Measurements from ENCODE around the gene ZNF747.
A peak's percentile ranks its signal among the peaks of the same experiment; 100 is the strongest.

The ZNF747 gene

GRCh38 chr16:30534368-30535105 is at the start of gene ZNF747:
Gene ZNF747 (minus strand): TSS chr16:30534858. CDS start chr16:30534679, 179 bp downstream.
- peak; percentile 90 for DNase-seq

- no peak for DNase-seq
Measured at GRCh38 chr16:30582611-30583340, 48.1 kb upstream of the ZNF747 start.

GRCh38 chr16:30581457-30581856 is 46.8 kb upstream of the ZNF747 start:
- no peak for DNase-seq

- DNase-seq, result no peak
Measured at GRCh38 chr16:30574678-30575077, 40.0 kb upstream of the ZNF747 start.

GRCh38 chr16:30571445-30572322 is 37.0 kb upstream of the ZNF747 start, which contains the start of gene ZNF688:
Gene ZNF688 (minus strand): TSS chr16:30571714. CDS start chr16:30571629, 85 bp downstream.
- peak; percentile 94 for DNase-seq

- no peak for DNase-seq
Measured at GRCh38 chr16:30570636-30571444, 36.2 kb upstream of the ZNF747 start.

- no peak for DNase-seq
Measured at GRCh38 chr16:30569746-30570635, 35.3 kb upstream of the ZNF747 start.

GRCh38 chr16:30569281-30569680 is 34.6 kb upstream of the ZNF747 start:
- no peak for DNase-seq

GRCh38 chr16:30567991-30568638 is 33.5 kb upstream of the ZNF747 start:
- DNase-seq, result no peak

GRCh38 chr16:30567160-30567990 is 32.7 kb upstream of the ZNF747 start:
- DNase-seq, result no peak

- DNase-seq, result no peak
Measured at GRCh38 chr16:30566531-30566930, 31.9 kb upstream of the ZNF747 start.

- no peak for DNase-seq
Measured at GRCh38 chr16:30565984-30566383, 31.3 kb upstream of the ZNF747 start.

- no peak for DNase-seq
Measured at GRCh38 chr16:30565526-30565925, 30.9 kb upstream of the ZNF747 start.

- no peak for DNase-seq
Measured at GRCh38 chr16:30562021-30562420, 27.4 kb upstream of the ZNF747 start.

- no peak for DNase-seq
Measured at GRCh38 chr16:30561089-30561816, 26.6 kb upstream of the ZNF747 start.

- no peak for DNase-seq
Measured at GRCh38 chr16:30559690-30560089, 25.0 kb upstream of the ZNF747 start.

- no peak for DNase-seq
Measured at GRCh38 chr16:30558789-30559377, 24.2 kb upstream of the ZNF747 start.

- peak; percentile 97 for DNase-seq
Measured at GRCh38 chr16:30557957-30558788, 23.5 kb upstream of the ZNF747 start, which contains the start of gene ZNF764. Gene ZNF764 (minus strand): TSS chr16:30558374. CDS start chr16:30558182, 192 bp downstream.

Data from COR-L47 (cell line).